GM12878 (cell line): ENCODE data around the gene LGI4. TPM values are rescaled to one million over a fixed set of nuclear protein-coding genes. Genes with fewer than 3 reads are reported as not detected.

Experiments
- E4F1 ChIP-seq: fragments of 450-650 bp; IDR thresholded peaks from 2 replicates; pipeline ENCODE4 v1.6.1; 2018; ENCODE audit warnings: borderline replicate concordance, mild to moderate bottlenecking; ENCODE audit not compliant: partially characterized antibody
- MTA2 ChIP-seq: fragments of 450-650 bp; IDR thresholded peaks from 2 replicates; pipeline ENCODE4 v1.6.1; 2016; ENCODE audit warnings: low read depth, mild to moderate bottlenecking, moderate library complexity
- MYC ChIP-seq: IDR thresholded peaks from 2 replicates; pipeline ENCODE4 v1.6.1; 2011; ENCODE audit warnings: mild to moderate bottlenecking, low read length, moderate library complexity, inconsistent platforms; ENCODE audit not compliant: insufficient read depth, insufficient replicate concordance, insufficient read length, severe bottlenecking
- RB1 ChIP-seq: fragments of 450-650 bp; formaldehyde crosslinking; IDR thresholded peaks from 2 replicates; pipeline ENCODE4 v1.6.1; 2017; ENCODE audit warnings: mild to moderate bottlenecking, borderline replicate concordance
- RELA ChIP-seq: fragments of 450-650 bp; IDR thresholded peaks from 2 replicates; pipeline ENCODE4 v1.8.0; 2014; ENCODE audit warnings: borderline replicate concordance; ENCODE audit not compliant: partially characterized antibody
- ZNF592 ChIP-seq: fragments of 450-650 bp; IDR thresholded peaks from 2 replicates; pipeline ENCODE4 v1.6.1; 2017; ENCODE audit warnings: mild to moderate bottlenecking, moderate library complexity
- polyA plus RNA-seq, 11 experiments: library from polyadenylated mRNA; depleted of rRNA in 4 of 11; unstranded in 6 of 11; stranded (reverse) in 5 of 11; fragments of >200 nt; fragmentation: Nextera tagmentation in 4 of 11; fragmentation: Illumina TruSeq in 1 of 11; extraction: Ambion mirVana in 4 of 11; extraction: Trizol in 1 of 11; gene quantifications; 1 replicate in 1 of 11; 2 replicates in 10 of 11; pipeline versions ENCODE4 v1.2.1 to v1.2.3, GENCODE V29; 2011 to 2016; ENCODE audit warnings: inconsistent platforms in 2 of 11, missing spikeins in 2 of 11, low read depth in 1 of 11
- total RNA-seq, 4 experiments: library from RNA; depleted of rRNA in 3 of 4; stranded (reverse); fragments of >200 nt in 3 of 4; fragmentation: Illumina TruSeq in 1 of 4; extraction: Trizol in 1 of 4; gene quantifications; 2 replicates each; pipeline versions ENCODE4 v1.2.1 to v1.2.3, GENCODE V29; 2013 to 2021
- TF ChIP-seq, protein P1 (sequence below): fragments of 450-650 bp; IDR thresholded peaks from 2 replicates; pipeline ENCODE4 v1.6.1; 2017; ENCODE audit warnings: borderline replicate concordance

LGI4 gene
- total and polyA plus RNA-seq, 10 of the 15 experiments (the other 5 are each of a cell fraction or from before 2014, with no cell fraction given), result 0.11 TPM; not detected in 9

DNA sequence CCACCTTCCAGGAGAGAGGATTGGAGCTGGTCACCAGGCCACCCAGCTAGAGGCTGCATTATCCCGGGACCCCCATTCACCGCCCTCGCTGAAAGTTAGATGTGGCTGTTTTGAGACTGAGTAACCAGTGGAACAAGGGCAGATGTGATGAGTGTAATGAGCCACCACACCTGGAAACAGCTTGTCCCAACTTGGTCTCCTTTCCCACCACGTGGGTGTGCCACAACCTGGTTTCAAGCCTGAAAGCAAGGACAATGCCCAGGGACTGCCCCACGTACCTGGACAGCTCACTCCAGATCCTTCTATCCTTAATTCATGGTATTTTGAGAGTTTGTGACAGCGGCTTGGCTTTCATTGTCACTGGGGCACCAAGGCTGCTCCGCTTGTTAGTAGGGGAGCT, 7.0 kb downstream of the LGI4 start (continued):
- TF ChIP-seq ZNF592, result no peak
- no peak for TF ChIP-seq MTA2
- no peak for TF ChIP-seq MYC
- no peak for TF ChIP-seq RELA
- TF ChIP-seq E4F1, result no peak
- TF ChIP-seq, protein P1, sequence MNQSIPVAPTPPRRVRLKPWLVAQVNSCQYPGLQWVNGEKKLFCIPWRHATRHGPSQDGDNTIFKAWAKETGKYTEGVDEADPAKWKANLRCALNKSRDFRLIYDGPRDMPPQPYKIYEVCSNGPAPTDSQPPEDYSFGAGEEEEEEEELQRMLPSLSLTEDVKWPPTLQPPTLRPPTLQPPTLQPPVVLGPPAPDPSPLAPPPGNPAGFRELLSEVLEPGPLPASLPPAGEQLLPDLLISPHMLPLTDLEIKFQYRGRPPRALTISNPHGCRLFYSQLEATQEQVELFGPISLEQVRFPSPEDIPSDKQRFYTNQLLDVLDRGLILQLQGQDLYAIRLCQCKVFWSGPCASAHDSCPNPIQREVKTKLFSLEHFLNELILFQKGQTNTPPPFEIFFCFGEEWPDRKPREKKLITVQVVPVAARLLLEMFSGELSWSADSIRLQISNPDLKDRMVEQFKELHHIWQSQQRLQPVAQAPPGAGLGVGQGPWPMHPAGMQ, result no peak
- TF ChIP-seq RB1, result no peak
